GM18498 (cell line): ENCODE data around the gene PALD1.

Source experiments
- ATAC-seq: cut with Tn5 transposase; IDR thresholded peaks from one replicate; pipeline ENCODE4 v1.9.1; 2021; ENCODE audit warnings: mild to moderate bottlenecking, moderate library complexity; ENCODE audit not compliant: unreplicated experiment

PALD1 gene

DNA sequence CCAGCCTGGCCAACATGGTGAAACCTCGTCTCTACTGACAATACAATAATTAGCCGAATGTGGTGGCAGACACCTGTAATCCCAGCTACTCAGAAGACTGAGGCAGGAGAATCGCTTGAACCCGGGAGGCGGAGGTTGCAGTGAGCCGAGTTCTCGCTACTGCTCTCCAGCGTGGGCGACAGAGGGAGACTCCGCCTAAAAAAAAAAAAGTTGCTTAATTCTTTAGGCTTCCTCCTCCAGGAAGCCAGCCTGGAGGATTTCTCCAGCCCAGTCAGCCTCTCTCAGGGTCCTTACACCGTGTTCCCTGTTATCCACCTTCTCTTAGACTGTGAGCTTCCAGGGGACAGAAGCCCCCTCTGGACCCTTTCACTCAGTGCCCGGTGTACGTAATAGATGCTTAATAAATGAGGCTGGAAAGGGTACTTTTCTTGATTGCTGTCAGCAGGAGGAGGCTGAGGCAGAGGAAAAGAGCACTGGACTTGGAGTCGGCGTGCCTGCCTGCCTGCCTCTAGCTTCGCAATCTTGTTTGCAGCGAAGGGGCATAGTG is 20.7 kb upstream of the PALD1 start:
- no peak for ATAC-seq

DNA sequence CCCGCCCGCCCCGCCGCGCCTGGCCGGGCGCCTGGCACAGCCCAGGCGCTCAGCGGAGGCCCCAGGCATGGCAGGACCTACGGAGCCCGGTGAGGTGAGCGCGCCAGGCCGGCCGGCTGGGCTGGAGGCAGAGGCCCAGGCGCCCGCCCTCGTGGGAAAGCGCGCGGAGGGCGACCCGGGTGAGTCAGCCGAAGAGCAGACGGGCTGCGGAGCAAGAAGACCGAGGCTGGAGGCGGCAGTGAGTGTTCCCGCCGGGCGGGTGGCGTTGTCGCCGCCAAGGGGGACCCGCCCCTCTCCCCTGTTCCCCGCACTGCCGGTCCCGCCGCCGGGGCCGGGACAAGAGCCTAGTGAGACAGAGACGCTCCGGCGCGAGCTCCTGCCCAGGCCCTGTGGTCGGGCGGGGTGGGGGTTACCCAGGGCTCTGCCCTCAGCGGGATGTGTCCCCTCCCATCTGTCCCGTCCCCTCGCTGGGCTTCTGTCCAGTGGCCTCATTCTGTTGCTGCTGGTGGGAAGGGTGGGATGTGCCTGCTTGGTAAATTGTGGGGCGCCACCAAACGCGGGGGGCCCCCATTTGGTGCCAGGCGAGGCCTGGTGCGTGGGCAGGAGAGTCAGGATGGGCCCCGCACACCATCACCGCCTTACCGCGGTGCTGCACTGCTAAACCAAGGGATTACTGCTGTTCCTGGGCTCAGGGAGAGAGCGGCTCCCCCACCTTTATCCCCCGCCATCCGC is 20.1 kb upstream of the PALD1 start:
- no peak for ATAC-seq

DNA sequence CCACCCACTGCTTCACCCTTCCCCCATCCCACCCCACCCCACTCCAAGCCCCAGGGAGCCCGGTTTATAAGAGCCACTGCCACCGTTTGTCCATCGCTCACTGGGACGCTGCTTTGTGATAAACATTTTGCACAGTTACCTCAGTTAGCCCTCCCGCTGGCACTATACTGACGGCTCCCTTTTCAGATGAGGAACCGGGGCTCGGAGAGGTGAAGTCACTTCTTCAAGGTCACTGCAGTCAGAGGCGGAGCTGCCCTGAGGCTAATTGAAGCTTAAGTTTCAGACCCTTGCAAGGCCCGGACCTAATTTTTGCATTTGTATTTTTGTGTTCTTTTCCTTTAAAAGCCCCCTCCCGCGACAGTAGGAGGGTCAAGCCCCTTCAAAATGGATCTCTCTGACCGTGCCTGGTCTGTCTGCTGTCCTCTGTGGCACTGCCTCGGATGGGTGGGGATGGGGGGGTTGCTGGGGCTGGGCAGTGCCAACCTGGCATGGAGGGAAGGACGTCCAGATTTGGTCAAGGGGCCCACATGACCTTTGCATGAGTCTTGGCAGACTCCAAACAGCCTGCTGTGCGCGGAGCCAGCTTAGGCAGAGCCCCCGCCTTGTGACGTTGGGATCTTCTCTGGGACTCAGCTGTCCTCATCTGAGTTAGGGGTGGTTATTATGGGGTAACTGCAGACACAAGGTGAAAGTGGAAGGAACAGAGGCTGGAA is 19.4 kb upstream of the PALD1 start:
- ATAC-seq, result no peak

DNA sequence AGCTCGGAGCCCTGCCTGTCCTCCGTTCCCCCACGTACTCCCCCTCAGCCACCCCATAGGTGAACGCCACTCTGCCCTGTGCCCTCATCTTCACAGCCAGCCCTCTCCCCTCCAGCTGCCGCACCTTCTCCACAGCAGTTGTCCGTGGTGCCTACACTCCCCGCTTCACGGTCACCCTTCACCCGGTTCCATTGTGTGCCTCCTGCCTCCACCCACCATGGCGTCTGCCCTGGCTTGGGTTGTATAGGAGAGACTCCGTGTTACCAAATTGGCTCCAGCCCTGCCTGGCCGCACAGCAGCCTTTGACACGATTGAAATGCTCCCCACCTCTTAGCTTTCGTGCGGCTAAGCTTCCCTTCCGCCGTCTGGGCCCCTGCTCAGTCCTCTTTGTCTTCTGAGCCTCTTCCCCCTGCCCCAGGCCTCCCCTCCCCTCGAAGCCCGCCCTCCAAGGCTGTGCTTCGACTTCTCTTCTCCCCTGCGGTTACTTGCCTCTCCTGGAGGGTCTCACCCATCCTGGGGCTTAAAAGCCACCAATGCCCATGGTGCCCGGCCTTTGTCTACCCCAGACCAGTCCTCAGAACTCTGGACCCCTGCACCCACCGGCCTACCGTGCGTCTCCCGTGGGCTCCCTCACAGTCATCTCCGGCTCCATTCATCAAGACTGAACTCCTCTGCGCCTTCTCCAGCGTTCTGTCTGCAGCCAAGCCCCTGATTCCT is 18.6 kb upstream of the PALD1 start:
- ATAC-seq, result no peak

DNA sequence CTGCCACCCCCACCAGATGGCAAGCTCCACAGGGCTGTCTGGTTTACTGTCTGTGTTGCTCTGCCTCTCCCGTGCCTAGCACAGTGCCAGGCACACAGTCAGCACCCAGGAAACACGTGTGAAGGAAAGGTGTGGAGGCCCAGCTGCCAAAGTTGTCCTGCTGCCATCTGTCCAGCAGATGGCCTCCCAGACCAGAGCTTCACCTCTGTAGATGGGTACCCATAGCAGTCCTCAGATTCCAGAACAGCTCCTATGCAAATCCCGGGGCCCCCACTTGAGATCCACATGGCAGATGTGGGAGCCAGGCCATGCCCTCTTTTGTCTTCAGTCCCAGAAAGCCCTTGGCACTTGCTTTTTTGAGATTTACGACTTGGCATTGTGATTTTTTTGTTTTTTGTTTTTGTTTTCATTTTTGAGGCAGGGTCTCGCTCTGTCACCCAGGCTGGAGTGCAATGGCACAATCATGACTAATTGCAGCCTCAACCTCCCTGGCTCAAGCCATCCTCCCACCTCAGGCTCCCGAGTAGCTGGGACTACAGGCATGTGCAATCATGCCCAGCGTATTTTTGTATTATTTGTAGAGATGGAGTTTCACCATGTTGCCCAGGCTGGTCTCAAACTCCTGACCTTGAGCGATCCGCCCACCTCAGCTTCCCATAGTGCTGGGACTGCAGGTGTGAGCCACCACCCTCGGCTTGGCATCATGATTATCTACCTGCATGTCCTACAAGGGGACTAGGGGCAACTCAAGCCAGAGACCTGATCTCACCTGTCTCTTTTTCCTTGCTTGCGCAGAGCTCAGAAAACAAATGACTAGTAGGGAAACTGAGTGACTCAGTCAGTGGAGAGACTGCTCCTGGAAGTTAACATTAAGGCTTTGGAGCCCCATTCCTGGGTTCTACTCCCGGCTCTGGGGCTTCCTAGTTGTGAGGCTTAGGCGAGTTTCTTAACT is 16.9 kb upstream of the PALD1 start:
- ATAC-seq, result peak; percentile 53

DNA sequence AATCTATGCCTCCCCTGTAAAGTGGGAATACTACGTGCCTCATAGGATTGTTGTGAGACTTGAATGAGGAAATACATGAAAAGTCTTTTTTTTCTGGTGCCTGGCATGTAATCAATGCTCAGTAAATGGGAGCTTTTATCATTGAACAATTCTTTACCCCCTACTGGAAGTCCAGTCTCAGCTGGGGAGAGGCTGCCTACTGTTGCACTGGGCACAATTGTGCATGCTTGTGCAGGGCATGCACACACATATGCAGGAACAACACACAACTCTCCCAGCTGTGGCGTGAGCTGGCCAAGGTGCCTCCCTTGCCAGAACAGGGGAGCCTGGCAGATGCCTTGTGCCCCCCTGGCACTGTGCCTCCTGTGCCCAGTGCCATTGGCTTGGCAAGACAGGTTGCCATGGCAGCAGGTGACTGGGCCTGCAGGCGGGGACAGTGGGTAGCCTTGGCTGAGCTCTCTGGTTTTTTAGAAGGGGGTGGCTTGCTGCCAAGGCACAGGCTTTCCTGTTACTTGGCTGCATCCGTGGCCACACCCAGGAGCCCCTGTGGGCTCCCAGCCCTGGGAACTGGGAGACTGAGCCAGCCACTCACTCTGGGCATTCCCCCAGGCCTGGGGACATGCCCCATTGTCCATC is 16.1 kb upstream of the PALD1 start:
- no peak for ATAC-seq

DNA sequence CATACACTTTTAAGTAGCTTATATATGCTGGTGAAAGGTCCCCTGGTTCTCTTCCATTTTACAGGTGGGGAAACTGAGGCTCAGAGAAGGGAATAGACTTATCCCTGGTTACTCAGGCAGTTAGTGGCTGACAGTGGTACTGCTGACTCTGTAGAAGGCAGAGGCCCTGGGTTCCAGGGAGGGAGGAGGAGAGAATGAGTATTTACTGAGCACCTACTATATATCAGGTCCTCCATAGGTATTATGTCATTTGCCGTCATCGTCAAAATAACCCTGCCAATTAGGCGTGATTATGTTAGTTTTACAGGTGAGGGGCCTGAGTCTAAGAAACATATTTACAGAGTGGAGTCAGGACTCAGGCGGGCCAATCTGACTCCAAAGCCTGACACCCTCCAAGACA is 13.3 kb upstream of the PALD1 start:
- ATAC-seq, result no peak

DNA sequence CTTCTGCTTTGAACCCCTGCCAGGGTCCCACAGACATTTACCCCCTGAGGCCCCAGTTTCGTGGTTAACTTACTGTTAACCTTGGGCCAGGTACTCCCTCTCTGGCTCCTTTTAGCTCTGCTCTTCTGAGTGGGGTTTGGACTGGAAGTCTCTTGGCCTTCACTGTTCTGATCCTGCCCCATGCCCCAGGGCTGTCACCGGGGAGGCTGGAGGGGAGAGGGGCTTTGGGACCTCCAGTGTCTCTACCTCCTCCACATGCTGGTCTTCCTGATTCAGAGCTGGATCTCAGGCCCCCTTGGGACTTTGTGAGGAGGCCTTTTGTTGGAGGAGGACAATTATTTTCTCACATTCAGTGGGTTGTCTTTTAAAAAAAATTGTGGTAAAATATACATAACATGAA is 12.7 kb upstream of the PALD1 start:
- ATAC-seq, result no peak

DNA sequence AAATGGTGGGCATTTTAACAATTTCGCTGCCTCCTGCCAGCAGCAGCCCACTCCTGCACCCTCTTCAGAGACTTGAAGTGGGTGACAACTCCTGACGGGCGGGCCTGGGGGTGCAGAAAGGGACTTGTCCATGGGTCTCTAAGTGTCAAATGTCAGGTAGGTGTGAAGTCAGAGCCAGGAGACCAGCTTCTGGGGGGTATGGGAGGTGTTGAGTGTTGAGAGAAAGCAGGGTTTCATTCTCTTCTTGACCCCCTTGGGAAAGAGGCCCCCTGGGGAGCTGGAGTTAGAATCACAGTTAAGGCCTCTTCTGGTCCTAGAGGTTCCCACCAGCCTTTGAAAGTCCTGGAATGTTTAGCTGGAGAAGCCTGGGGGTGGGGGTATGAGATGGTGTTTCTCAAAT is 11.6 kb upstream of the PALD1 start:
- ATAC-seq, result no peak

DNA sequence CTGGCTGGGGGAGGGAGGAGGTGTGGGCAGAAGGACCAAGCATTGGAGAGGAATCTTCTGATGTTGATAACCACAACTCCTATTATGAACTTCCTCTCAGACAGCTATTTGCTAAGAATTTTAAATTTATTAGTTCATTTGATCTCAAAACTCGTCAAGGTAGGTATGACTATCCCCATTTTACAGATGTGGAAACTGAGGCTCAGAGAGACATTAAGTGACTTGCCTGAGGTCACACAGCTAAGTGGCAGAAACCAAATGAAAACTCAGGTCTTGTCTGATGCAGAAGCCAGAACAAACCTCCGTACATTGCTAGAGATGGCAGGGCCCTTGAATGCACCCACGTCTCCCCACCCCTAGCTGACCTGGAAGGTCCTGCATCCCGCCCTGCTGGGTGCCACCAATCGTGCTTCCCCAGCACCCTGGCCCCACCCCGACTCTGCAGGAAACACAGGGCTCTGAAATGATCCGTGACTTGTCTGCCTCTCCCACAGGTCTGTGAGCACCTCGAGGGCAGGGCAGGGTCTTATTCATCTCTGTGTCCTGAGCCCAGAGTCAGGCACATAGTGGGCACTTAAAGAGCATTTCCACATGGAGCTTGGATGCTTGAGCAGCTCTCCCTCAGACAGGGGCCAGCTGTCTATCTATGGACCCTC is 5.6 kb upstream of the PALD1 start:
- no peak for ATAC-seq

DNA sequence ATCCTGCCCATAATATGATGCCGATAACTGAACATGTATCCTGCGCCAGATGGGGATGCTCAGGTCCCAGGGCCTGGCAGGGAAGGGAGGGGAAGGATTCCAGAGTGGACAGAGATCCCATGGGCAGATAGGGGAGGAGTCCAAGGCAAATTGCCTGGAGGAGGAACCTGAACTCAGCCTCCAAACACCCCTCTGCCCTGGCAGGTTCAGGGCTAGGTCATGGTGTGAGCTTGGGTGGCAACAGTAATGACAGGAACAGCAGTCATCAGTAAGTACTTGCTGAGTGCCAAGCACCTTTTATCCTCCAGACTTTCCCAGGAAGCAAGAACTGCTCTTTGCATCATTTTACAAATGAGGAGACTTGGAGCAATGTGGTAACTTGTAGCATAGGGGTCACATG is 3.8 kb upstream of the PALD1 start:
- no peak for ATAC-seq

DNA sequence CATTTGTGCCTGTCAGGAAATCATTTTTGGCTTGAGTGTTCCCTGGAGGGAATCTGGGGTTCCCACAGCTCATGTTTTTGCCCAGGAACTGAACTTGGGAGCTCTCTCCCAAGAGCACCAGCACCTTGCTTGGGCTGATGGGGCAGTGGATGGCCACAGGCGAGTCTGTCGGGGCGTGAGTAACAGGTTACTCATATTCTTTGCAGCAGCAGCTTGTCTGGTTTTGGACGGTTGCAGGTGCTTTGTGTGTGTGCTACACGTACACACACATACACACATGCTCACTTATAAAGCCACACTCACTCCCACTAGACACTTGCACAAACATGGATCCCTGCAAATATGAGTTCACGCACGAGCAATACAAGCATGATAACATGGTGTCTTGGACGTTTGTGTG is 2.9 kb upstream of the PALD1 start:
- ATAC-seq, result no peak

DNA sequence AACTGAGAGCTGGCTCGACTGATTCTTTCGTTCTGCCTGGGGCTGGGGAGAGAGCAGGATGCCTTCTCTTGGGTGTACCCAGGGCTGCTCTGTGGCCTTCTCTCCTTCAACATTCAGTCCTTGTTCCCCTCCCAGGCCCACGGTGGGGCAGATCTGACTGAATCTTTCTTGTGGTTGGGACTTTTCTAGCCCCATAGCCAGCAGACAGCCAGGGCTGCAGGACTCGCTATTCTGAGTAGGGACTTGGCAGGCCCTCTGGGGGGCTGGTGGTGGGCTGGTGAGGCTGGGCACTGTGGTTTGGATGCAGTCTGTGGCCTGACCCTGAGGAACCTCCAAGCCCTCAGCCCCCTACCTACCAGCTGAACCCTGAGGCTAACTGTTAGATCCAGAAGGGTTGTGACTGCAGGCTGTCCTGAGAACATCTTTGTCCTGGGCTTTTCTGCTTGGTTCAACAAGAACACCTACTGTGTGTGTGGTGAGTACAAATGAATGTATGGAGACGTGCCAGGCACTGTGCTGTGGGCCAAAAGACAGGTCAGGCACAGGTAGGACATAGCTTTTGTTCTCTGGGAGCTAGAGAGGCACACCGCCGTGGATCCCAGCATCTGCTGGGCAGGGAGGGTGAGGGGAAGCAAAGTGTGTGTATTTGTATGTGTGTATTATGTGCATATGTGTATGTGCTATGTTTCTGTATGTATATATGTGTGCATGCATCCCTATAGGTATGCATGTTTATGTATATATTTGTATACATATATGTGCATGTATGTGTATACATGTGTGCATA is 2.1 kb upstream of the PALD1 start:
- ATAC-seq, result no peak

DNA sequence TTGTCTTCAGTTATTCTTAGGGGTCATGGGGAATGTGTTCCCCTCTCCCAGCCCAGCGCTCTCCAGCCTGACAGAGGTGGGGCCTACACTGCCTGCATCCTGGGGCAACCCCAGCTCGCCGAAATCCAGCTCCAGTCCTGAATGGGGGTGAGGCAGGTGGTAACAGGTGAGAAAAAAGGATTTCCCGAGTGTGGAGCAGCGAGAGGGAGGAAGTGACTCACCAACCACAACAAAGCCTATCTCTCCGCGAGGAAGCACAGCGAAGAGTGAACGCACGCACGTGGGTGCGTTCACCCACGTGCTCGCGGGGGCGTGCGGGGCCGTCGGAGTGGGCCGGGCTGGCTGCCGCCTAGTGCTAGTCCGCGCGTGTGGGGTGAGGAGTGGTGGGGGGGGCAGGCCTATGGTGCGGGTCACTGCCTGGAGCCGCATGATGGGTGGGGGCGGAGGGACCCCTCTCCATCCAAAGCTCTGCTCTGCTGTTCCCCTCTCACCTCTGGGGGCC is 855 bp upstream of the PALD1 start:
- no peak for ATAC-seq

DNA sequence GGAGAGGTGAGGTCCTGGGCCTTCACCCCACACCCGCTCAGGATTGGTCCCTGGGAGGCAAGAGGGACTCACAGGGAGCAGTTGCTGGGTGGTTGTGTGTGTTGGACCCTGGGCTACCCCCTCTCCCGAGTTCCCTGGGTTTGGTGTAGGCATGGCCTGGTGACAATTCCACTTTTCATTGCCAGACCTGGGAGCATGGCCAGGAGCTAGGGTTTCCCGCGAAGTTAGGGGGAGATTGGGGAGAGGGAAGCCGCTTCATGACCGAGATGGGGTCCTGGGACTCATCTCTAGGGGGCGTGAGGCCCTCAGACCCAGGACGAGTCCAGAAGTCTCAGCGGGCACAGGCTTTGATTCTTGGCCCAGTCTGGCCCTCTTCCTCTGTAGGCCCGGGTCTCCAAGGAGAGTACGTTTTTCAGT is 606 bp downstream of the PALD1 start:
- ATAC-seq, result no peak

DNA sequence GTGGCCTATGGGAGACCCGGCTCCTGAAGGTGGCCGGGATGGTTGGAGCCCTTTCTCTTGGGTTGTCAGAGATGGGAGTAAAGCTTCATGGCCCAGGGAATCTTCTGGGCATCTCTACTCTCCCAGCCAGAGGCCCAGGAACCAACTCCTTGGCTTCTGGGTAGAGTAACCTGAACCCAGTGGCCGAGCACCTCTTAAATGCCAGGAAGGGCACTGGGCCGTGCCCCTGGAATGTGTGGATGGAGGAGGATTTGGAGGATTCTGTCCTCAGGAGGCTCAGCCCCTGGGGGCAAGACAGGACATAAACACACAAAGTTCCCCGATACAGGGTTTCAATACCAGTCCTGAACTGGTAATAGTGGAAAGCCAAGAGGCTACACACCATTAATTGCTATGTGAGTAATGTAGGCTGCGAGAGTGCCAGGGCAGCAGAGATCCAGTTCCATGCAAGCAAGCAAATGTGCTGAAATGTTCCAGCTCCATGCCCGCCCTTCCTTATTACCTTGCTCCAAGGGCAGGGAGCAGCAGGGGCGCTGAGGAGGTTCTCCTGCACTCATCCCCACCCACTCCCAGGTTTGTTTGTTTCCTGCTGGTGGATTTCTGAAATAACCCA is 1.2 kb downstream of the PALD1 start:
- ATAC-seq, result no peak

DNA sequence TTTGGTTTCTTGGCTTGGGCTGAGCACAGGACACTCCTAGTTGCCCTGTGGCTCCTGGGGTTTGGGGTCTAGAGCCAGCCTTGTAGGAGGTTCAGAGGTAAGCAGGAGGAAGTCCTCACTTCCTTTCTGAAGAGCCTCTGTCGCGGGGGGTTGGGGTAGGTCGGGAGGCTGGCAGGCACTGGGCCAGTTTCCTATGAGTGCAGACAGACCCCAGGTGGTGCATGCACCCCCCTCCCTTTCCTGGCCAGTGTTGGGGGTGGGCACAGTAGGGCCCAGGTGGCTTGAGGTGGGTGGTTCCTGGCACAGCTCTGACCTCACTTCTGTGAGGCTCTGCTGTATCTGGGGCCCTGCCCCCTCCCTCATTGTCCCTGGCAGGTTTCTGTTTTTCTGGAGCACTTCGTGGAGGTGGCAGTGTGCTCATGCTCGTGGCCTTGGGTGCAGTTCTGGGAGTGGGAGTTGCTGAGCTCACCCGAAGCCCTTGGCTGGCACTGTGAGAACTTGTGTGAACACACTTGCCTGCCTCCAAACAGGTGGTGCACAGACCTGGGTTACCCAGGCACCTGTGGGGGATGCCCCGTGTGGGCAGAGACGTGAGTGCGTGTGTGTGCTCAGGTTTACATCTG is 1.8 kb downstream of the PALD1 start:
- no peak for ATAC-seq

DNA sequence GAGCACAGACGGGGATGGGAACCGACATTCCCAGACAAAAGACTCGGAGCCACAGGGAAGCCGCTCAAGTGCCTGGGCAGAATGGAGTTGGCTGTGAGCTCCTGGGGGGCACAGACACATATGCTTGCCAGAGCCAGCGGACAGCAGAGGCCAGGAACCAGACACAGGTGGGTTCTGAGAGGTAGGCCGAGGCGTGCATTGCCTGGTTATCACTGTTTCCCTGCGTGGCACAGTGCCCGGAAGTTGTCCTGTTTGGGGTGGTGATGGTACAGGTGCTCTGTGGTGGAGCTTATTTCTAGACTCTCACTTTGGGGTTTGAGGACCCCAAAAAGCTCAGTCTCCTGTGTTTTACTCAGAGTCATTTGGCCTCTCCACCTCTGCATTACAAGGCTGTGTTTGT is 2.5 kb downstream of the PALD1 start:
- no peak for ATAC-seq
